ENCODE data around the gene LTBP3. TPM values are rescaled to one million over a fixed set of nuclear protein-coding genes. Genes with fewer than 3 reads are reported as not detected.

The LTBP3 gene
- total and polyA plus RNA-seq, 2 of the 13 experiments (the other 11 are each of a cell fraction or from before 2014, with no cell fraction given), result 12.2 to 68.1 TPM

GRCh38 chr11:65558930-65559509 lies 861 bp upstream of the LTBP3 start (continued):
- TF ChIP-seq NFIC (IDR thresholded peaks at IDR 0.05; ENCODE audit: low read length), result no peak
- peak; percentile 61; the same call in 1 of the 2 replicates for TF ChIP-seq PCBP1 (IDR thresholded peaks at IDR 0.05; ENCODE audit: borderline replicate concordance, low read depth, low read length)
- no peak for TF ChIP-seq ZNF276 (CRISPR knock-in tag; IDR thresholded peaks at IDR 0.05; ENCODE audit: low read depth)
- TF ChIP-seq ZNF710 (CRISPR knock-in tag; IDR thresholded peaks at IDR 0.05; ENCODE audit: borderline replicate concordance), result 0 out of 2 replicates have a peak, but pooled peaks have one; percentile 24
- TF ChIP-seq ZFY (CRISPR knock-in tag; IDR thresholded peaks at IDR 0.05), result no peak; the same call in 1 of the 2 replicates
- TF ChIP-seq MYNN (CRISPR knock-in tag; IDR thresholded peaks at IDR 0.05; ENCODE audit: low read depth), result no peak
- no peak for TF ChIP-seq JUND (CRISPR knock-in tag; IDR thresholded peaks at IDR 0.05)
- no peak for TF ChIP-seq ZFP36L1 (CRISPR knock-in tag; IDR thresholded peaks at IDR 0.05)
- 0 out of 2 replicates have a peak, but pooled peaks have one; percentile 71 for TF ChIP-seq CAMTA2 (CRISPR knock-in tag; IDR thresholded peaks at IDR 0.05; ENCODE audit: borderline replicate concordance)
- TF ChIP-seq SNAI1 (CRISPR knock-in tag; IDR thresholded peaks at IDR 0.05; ENCODE audit: borderline replicate concordance), result 0 out of 2 replicates have a peak, but pooled peaks have one; percentile 45
- no peak for TF ChIP-seq ZKSCAN5 (CRISPR knock-in tag; IDR thresholded peaks at IDR 0.05)
- no peak for TF ChIP-seq ZNF800 (CRISPR knock-in tag; IDR thresholded peaks at IDR 0.05)
- no peak for TF ChIP-seq NFIB (CRISPR knock-in tag; IDR thresholded peaks at IDR 0.05; ENCODE audit: borderline replicate concordance)
- no peak for TF ChIP-seq ZNF75D (CRISPR knock-in tag; IDR thresholded peaks at IDR 0.05; ENCODE audit: borderline replicate concordance)
- peak; percentile 72; the same call in 1 of the 2 replicates for TF ChIP-seq KDM5B (CRISPR knock-in tag; IDR thresholded peaks at IDR 0.05; ENCODE audit: borderline replicate concordance)
- no peak for TF ChIP-seq ZNF552 (CRISPR knock-in tag; IDR thresholded peaks at IDR 0.05; ENCODE audit: borderline replicate concordance)
- no peak for TF ChIP-seq MTF1 (CRISPR knock-in tag; IDR thresholded peaks at IDR 0.05)
- TF ChIP-seq DMTF1 (CRISPR knock-in tag; IDR thresholded peaks at IDR 0.05), result no peak
- TF ChIP-seq FOXO4 (CRISPR knock-in tag; conservative IDR thresholded peaks at IDR 0.05), result no peak
- no peak for TF ChIP-seq ZNF883 (CRISPR knock-in tag; IDR thresholded peaks at IDR 0.05; ENCODE audit: not compliant biosample characterization)
